Medulla oblongata (tissue), 1 donor: ENCODE results near the gene CAND1.
"Not testable (repeated sequence)": the region's sequence is repeated elsewhere in the genome, so short reads cannot be mapped to it uniquely, and the experiment has no call there.

Source experiments
- DNase-seq: peaks from one replicate; pipeline ENCODE4 v3.0.0-alpha.2; 2015; ENCODE audit errors: extremely low spot score

Gene CAND1

DNA sequence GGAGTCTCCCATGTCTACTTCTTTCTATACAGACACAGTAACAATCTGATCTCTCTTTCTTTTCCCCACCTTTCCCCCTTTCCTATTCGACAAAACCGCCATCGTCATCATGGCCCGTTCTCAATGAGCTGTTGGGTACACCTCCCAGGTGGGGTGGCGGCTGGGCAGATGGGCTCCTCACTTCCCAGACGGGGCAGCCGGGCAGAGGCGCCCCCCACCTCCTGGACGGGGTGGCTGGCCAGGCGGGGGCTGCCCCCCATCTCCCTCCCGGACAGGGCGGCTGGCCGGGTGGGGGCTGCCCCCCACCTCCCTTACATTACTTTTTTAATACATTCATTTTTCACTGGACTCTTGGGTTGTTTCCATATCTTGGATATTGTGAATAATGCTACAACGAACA is 71.9 kb downstream of the CAND1 start:
- not testable (repeated sequence) for DNase-seq

DNA sequence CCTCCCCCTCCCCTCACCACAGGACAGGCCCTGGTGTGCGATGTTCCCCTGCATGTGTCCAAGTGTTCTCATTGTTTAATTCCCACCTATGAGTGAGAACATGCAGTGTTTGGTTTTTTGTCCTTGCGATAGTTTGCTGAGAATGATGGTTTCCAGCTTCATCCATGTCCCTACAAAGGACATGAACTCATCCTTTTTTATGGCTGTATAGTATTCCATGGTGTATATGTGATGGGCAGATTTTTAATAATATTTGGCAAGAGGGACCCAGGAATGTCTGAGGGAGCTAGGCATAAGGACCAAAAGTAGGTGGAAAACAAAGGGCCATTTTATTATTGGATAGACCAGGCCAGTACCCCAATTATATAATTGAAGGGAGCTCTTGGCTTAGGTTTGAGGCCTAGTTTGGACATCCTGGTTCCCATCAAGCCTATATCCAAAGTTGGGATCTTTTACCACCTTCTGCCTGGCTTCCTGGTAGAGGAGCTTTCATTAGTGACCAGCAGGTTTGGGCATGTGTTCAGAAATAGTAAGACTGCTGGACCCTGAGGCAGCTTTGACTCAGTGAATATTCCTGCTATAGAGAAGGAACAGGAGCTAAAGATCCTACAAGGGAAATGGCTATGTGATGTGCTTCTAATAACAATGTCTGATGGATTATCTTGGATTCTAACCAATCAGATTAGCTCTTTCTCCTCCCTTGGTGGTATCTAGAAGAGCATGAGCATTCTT is 76.0 kb downstream of the CAND1 start:
- DNase-seq: no peak

DNA sequence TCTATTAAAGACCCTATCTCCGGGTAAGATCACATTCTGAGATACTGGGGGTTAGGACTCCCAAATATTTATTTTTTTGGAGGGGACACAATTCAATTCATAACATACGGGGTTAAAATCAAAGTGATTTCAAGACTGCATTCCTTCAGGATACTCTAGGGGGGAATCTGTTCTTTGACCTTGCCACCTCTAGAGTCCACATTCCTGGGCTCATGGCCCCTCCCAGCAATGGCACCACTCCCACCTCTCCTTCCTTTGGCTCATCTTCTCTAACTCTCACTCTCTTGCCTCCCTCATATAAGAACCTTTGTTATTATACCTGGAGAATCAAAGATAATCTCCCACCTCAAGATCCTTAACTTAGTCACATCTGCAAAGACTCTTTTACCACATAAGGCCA is 79.5 kb downstream of the CAND1 start:
- DNase-seq: no peak

DNA sequence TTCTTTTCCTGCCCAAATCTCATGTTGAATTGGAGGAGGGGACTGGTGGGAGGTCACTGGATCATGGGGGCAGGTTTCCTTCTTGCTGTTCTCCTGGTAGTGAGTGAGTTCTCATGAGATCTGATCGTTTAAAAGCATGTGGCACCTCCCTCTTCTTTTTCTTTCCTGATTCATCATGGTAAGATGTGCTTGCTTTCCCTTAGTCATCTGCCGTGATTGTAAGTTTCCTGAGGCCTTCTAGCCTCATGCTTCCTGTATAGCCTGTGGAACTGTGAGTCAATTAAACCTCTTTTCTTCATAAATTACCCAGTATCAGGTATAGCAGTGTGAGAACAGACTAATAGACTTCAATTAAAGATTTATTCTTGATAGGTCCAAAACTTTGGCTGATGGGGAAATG is 83.5 kb downstream of the CAND1 start:
- DNase-seq: no peak

DNA sequence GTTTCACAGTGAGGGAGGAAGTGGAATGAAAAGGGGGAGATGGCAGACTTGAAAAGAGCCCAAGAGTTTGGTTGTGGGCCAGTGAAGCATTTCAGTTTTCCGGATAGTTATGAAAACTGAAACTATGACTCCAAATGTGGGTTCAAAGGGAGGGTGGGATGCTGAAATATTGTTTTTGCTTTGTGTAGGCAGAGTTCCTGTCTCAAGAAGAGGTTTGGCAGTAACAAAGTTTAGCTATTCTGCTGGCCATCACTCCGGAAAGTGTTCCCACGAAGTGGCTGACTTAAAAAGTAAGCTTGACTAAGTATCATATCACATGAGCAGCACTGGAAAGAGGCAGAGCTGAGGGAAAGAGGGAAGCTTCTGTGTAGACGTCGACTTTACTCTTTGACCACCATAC is 85.2 kb downstream of the CAND1 start:
- no peak for DNase-seq

DNA sequence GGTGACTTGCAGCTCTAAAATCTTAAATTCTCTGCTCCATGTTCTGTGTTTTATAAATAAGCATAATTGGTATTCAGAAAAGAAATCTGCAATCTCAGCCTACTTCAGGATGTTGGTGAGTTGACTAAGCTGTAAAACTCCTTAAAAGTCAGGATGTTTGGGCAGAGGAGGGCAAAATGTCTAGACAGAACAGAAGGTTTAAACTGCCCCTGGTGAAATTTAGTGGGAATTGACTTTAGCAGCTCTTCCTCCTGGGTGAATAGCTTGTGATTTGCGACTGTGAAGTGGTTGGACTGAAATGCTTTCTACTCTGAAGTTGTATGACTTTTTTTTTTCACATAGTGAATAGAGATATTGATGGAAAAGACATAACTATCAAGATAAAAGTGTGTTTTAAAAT is 85.8 kb downstream of the CAND1 start:
- no peak for DNase-seq

DNA sequence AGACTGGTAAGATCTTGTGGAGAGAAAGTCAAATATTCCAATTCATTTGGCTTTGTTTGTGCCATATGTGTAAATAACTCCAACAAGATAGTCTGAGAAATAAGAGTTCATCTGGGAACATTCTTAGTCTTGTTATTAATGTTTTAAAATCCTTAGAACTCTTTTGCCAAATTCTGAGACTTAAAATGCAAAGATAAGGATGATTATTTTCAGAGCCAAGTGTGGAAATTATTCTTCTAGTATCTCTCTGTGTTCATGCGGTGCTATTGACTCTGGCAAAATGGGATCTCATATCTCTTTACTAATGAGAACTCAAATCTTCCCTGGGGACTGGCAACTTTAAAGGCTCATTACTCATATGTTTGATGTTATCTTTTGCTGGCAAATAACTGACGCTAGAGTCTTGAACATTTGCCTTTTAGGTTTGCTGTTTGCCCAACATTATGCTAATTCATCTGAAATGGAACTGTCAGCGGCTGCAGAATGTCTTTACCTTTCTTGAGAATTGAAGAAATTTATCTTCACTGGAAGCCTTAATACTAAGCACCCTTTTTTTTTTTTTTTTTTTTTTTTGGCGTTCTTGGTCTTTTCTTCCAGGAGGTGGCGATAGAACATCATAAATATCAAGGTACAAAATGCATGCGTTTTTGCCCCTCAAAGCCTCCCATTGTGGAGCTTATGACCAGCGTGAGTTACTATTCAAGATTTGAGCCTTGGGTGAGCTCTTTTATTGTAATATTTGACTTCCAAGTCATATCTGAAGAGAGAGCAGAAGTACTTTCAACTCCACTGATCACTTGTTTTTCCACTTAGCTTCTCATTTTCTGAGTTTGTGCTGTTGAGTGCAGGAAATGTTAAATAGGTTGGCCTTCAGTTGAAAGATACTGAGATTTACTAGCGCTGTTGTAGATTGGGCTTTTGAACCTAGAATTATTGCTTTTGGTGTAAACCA is 86.5 kb downstream of the CAND1 start:
- peak; percentile 78 for DNase-seq

DNA sequence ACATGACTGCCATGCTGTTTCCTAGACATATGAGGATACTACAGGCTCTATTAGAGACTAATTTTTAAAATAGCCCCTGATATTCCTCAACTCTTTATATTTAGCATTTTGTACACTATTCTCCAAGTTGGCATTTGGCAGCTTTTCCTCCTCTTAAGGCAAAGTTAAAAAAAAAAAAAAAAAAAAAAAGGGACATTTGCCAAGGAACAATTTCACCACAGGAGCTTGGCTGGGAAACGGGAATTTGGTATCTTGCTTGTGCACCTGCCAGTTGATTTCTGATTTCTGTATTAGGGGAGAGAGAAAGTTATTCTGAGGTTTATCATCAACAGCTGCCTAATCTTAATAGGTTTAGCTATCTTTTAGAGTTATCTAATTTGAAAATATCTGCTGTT is 87.2 kb downstream of the CAND1 start:
- DNase-seq: no peak

DNA sequence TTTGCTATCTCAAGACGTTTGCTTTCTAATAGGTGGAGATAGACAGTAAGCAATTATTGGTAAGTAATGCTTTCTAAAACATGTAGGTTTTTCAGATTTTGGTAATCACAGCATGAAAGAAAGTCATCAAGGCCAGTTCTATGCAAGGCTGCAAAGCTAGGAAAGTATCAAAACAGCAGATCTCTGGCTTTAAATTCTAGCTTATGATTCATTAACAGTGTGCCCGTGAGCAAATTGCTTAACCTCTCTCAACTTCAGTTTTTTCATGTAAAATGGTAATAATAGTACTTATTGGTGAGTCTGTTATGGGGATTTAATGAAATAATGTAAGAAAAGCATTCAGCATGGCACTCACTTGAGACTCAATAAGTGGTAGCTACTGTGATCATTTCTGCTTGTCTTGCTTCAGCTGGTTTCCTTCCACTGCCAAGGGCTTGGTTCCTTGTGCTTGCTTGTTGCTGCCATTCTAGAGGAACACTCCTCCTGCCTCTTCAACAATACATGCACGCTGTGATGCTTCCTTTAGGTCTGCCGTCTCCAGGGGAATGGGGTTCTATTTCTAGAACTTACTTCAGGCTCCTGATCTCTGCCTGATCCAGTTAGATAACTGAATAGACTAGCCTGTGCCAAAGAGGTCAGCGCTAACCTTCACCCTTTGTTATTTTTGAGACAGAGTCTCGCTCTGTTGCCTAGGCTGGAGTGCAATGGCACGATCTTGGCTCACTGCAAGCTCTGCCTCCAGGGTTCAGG is 88.4 kb downstream of the CAND1 start:
- no peak for DNase-seq

DNA sequence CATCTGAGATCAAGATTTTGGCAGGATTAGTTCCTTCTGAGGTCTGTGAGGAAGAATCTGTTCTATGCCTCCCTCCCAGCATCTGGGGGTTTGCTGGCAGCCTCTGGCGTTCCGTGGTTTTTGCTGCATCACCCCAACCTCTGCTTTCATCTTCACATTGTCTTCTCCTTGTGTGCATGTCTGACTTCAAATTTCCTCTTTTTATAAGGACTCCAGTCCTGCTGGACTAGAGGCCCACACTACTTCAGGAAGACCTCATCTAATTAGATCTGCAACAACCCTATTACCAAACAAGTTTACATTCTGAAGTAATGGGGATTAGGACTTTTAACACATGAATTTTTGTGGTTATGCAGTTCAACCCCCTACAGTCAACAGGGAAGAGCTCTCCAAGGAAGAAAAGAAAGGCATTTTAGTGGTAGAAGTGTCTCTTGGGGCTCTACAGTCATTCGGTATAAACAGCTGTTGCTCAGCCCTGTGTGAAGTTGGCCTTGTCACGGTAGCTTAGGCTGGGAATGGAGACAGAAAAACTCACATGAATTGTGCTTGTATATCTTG is 89.7 kb downstream of the CAND1 start:
- no peak for DNase-seq

DNA sequence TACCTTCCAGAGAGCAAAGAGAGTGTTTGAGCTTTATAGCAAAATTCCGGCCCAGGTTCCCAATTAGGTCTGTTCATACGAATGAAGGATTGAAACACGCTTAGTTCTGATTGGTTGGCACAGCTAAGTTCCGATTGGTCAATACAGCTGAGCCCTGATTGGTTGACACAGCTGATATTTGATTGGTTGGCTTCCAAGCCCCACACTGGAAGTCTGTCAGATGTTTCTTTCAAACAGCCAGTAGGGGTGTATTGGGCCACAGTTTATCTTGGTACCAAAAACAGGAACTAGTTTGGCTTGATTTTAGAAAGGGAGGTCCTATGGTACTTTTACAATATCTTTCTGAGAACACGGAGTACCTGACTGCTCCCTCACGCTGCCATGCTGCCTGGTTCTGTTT is 93.4 kb downstream of the CAND1 start:
- no peak for DNase-seq

DNA sequence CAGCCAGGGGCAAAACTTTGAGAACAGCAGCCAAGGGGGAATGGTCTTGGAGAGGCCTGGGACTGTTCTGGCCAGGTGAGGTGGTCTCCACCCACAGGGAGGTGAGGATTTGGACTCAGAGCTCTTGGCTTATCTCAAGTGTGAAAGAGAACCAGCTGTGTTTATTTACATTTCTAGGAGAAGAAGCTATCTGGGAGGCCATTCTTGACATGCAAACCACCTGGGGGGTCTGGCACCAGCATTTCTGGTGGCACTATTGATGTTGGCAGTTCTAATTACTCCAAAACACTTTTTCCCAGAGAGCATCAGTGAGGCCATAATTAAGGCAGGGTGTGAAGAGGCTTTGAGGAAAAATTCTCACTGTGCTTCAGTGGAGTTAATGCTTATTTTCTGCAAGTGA is 95.1 kb downstream of the CAND1 start:
- DNase-seq: no peak

DNA sequence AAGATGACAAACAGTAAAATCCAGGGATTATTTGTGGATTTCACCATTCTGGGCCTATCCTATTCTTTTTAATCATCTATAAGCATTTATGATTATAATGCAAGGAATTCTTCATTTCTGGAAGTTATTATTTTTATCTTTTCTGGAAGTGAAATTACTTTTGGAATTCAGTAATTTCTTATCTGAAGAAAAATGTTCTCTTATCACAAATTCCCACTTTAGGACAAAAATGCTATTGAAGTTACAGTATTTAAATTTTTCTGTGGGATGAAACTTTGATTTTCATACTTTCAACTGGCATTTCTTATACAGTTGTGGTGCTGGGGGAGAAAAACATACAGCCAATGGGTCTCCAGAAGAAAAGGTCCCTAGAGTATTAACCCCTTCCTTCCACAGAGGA is 96.0 kb downstream of the CAND1 start:
- DNase-seq: no peak

DNA sequence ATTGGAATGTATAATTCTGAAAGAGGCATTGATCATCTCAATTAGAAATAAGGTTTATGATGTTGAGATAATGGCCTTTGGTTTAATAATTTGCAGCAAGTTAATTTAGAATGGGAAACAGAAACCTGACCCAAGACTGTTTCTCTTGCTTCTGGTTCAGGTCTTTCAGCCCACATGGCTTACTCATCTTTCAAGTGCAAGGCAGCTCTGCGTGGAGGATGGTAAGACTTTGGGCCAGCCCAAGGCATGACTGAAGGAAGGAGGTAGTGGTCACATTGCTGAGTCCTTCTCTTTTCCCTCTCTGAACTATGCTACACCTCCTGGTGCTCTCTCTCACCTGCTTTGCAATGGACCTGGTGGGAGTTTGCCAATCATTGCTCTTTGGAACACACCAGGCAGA is 98.7 kb downstream of the CAND1 start:
- no peak for DNase-seq
